ENCODE results near the gene PHKG1. TPM values are rescaled to one million over a fixed set of nuclear protein-coding genes. Genes with fewer than 3 reads are reported as not detected.
A peak's percentile ranks its signal among the peaks of the same experiment; 100 is the strongest.
"Not testable (repeated sequence)": the region's sequence is repeated elsewhere in the genome, so short reads cannot be mapped to it uniquely, and the experiment has no call there.

The PHKG1 gene
- total RNA-seq, 2 donors from 2014 or later, result 0.82 to 2.4 TPM

- no peak for TF ChIP-seq CTCF (IDR thresholded peaks at IDR 0.05)
- TF ChIP-seq POLR2AphosphoS5 (IDR thresholded peaks at IDR 0.05), result no peak
- TF ChIP-seq POLR2A (IDR thresholded peaks at IDR 0.05), result no peak
- peaks cover 0 to 4% of the 10 kb centered on the region in 2 donors for H3K36me3 ChIP-seq
- DNase-seq (ENCODE audit: low spot score), result no peak
Measured at GRCh38 chr7:56083150-56083785, 9.5 kb downstream of the PHKG1 start.

GRCh38 chr7:56081626-56082340 is 11.0 kb downstream of the PHKG1 start:
- Histone ChIP-seq H3K4me3 (no peak overlapping the region), H3K27ac (no peak overlapping the region), H3K27me3 (replicated peaks; ENCODE audit: insufficient read depth) (no peaks in the 10 kb centered on the region), H3K9me3 (no peaks in the 10 kb centered on the region), H3K36me3 (peaks cover 0 to 4% of the 10 kb centered on the region in 2 donors), H3K4me1 (replicated peaks) (peaks cover 11% of the 10 kb centered on the region)
- WGBS, result 92% methylated on average over 29 of the region's 29 CpGs
- no peak for DNase-seq (ENCODE audit: low spot score)
- no peak for TF ChIP-seq CTCF (IDR thresholded peaks at IDR 0.05)
- TF ChIP-seq POLR2AphosphoS5 (IDR thresholded peaks at IDR 0.05), result no peak
- no peak for TF ChIP-seq POLR2A (IDR thresholded peaks at IDR 0.05)
- intact Hi-C loops (cut with DNase I), result no loop called here

More at GRCh38 chr7:56083150-56083785, 9.5 kb downstream of the PHKG1 start:
- no peaks in the 10 kb centered on the region for H3K27me3 ChIP-seq (replicated peaks; ENCODE audit: insufficient read depth)
- 56% methylated on average over 13 of the region's 13 CpGs for WGBS
- no peak overlapping the region for H3K4me3 ChIP-seq
- no peak overlapping the region for H3K27ac ChIP-seq
- H3K4me1 ChIP-seq (replicated peaks), result peaks cover 11% of the 10 kb centered on the region
- intact Hi-C loops (cut with DNase I), result no loop called here
- H3K9me3 ChIP-seq, result no peaks in the 10 kb centered on the region

GRCh38 chr7:56080726-56081435 is 11.9 kb downstream of the PHKG1 start:
- H3K36me3 ChIP-seq; H3K9me3 ChIP-seq; DNase-seq (ENCODE audit: low spot score); intact Hi-C loops (cut with DNase I); H3K4me3 ChIP-seq; H3K27me3 ChIP-seq (replicated peaks; ENCODE audit: insufficient read depth): not testable (repeated sequence)
- H3K4me1 ChIP-seq (replicated peaks), result peaks cover 11% of the 10 kb centered on the region
- H3K27ac ChIP-seq, result peak overlapping the region; percentile 68 to 72
- 93% methylated on average over 26 of the region's 28 CpGs for WGBS

GRCh38 chr7:56079450-56080185 is 13.1 kb downstream of the PHKG1 start:
- WGBS, result 18% methylated on average over 12 of the region's 12 CpGs
- Histone ChIP-seq H3K27me3 (replicated peaks; ENCODE audit: insufficient read depth) (no peaks in the 10 kb centered on the region), H3K9me3 (no peaks in the 10 kb centered on the region), H3K36me3 (peaks cover 0 to 4% of the 10 kb centered on the region in 2 donors), H3K4me3 (no peak overlapping the region), H3K4me1 (replicated peaks) (peaks cover 14% of the 10 kb centered on the region), H3K27ac (peak overlapping the region; percentile 72 to 76)
- TF ChIP-seq POLR2AphosphoS5 (IDR thresholded peaks at IDR 0.05) (peak; percentile 69), POLR2A (IDR thresholded peaks at IDR 0.05) (no peak), CTCF (IDR thresholded peaks at IDR 0.05) (peak in 3 of 4 experiments; percentile 54 to 74 (median 65))
- peak; percentile 81 for DNase-seq (ENCODE audit: low spot score)
- intact Hi-C loops (cut with DNase I), result loop anchor here (10.0 kb wide), 2 partner anchors 195 to 435 kb away; partner anchors contain the start of gene ZNF713

GRCh38 chr7:56078196-56078595 is 14.6 kb downstream of the PHKG1 start:
- peaks cover 16% of the 10 kb centered on the region for H3K4me1 ChIP-seq (replicated peaks)
- peak overlapping the region; percentile 72 to 76 for H3K27ac ChIP-seq
- H3K4me3 ChIP-seq, result no peak overlapping the region
- H3K9me3 ChIP-seq, result no peaks in the 10 kb centered on the region
- intact Hi-C loops (cut with DNase I), result loop anchor here (10.0 kb wide), 2 partner anchors 193 to 433 kb away; partner anchors contain the start of gene ZNF713
- no peaks in the 10 kb centered on the region for H3K27me3 ChIP-seq (replicated peaks; ENCODE audit: insufficient read depth)
- DNase-seq (ENCODE audit: low spot score), result no peak
- TF ChIP-seq POLR2A (IDR thresholded peaks at IDR 0.05) (no peak), CTCF (IDR thresholded peaks at IDR 0.05) (no peak), POLR2AphosphoS5 (IDR thresholded peaks at IDR 0.05) (no peak)
- H3K36me3 ChIP-seq, result peaks cover 0 to 4% of the 10 kb centered on the region in 2 donors
- WGBS, result 96% methylated on average over 16 of the region's 16 CpGs
